Measurements from ENCODE around the gene TM4SF5. TPM values are rescaled to one million over a fixed set of nuclear protein-coding genes. Genes with fewer than 3 reads are reported as not detected.

TM4SF5 gene
- polyA plus RNA-seq, 1 donor from 2014 or later: not detected

DNA sequence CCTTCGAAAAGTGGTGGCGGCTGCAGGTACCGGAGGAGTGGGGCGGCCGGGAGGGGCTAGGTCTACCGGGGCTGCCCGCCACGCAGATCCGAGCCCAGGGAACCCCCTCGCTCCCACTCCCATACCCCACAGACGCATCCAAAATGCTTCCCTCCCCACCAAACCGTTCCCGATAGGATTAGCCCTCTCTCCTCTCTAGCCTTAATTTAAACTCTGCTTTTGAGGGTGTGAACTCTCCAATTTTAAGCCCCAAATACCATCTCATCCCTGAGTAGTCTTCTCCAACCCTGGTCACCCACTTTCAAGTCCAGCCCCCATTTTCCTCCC lies 31.7 kb upstream of the TM4SF5 start:
- Histone ChIP-seq H3K27ac (ENCODE audit: low read length) (no peak overlapping the region), H3K9ac (ENCODE audit: low read length) (no peak overlapping the region), H3K27me3 (ENCODE audit: insufficient read depth, low read depth, low read length) (peaks cover 71% of the 10 kb centered on the region), H3K9me3 (ENCODE audit: low read length) (no peaks in the 10 kb centered on the region), H4K20me1 (ENCODE audit: insufficient read depth) (no peaks in the 10 kb centered on the region), H3F3A (ENCODE audit: insufficient read depth, low read length, poor library complexity, severe bottlenecking) (no peaks in the 10 kb centered on the region), H2AFZ (ENCODE audit: low read depth, low read length) (no peak overlapping the region), H3K9me2 (ENCODE audit: insufficient read depth, low read length) (no peaks in the 10 kb centered on the region), H3K79me2 (replicated peaks; ENCODE audit: insufficient read depth, low read length) (no peaks in the 10 kb centered on the region), H3K36me3 (ENCODE audit: insufficient read depth, low read length) (no peaks in the 10 kb centered on the region), H3K4me3 (ENCODE audit: low read length) (no peak overlapping the region), H3K4me2 (ENCODE audit: low read length) (no peak overlapping the region)
- TF ChIP-seq POLR2AphosphoS5 (IDR thresholded peaks at IDR 0.05): no peak
- no peak for TF ChIP-seq MXI1 (conservative IDR thresholded peaks at IDR 0.05; ENCODE audit: poor library complexity, severe bottlenecking)
- no peak for TF ChIP-seq RAD21 (conservative IDR thresholded peaks at IDR 0.05)
- TF ChIP-seq EP300 (conservative IDR thresholded peaks at IDR 0.05; ENCODE audit: poor library complexity, severe bottlenecking): no peak
- no peak for TF ChIP-seq SMC3 (conservative IDR thresholded peaks at IDR 0.05; ENCODE audit: poor library complexity)
- TF ChIP-seq, protein P1, sequence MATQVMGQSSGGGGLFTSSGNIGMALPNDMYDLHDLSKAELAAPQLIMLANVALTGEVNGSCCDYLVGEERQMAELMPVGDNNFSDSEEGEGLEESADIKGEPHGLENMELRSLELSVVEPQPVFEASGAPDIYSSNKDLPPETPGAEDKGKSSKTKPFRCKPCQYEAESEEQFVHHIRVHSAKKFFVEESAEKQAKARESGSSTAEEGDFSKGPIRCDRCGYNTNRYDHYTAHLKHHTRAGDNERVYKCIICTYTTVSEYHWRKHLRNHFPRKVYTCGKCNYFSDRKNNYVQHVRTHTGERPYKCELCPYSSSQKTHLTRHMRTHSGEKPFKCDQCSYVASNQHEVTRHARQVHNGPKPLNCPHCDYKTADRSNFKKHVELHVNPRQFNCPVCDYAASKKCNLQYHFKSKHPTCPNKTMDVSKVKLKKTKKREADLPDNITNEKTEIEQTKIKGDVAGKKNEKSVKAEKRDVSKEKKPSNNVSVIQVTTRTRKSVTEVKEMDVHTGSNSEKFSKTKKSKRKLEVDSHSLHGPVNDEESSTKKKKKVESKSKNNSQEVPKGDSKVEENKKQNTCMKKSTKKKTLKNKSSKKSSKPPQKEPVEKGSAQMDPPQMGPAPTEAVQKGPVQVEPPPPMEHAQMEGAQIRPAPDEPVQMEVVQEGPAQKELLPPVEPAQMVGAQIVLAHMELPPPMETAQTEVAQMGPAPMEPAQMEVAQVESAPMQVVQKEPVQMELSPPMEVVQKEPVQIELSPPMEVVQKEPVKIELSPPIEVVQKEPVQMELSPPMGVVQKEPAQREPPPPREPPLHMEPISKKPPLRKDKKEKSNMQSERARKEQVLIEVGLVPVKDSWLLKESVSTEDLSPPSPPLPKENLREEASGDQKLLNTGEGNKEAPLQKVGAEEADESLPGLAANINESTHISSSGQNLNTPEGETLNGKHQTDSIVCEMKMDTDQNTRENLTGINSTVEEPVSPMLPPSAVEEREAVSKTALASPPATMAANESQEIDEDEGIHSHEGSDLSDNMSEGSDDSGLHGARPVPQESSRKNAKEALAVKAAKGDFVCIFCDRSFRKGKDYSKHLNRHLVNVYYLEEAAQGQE (IDR thresholded peaks at IDR 0.05; ENCODE audit: borderline replicate concordance): no peak
- TF ChIP-seq, protein P2, sequence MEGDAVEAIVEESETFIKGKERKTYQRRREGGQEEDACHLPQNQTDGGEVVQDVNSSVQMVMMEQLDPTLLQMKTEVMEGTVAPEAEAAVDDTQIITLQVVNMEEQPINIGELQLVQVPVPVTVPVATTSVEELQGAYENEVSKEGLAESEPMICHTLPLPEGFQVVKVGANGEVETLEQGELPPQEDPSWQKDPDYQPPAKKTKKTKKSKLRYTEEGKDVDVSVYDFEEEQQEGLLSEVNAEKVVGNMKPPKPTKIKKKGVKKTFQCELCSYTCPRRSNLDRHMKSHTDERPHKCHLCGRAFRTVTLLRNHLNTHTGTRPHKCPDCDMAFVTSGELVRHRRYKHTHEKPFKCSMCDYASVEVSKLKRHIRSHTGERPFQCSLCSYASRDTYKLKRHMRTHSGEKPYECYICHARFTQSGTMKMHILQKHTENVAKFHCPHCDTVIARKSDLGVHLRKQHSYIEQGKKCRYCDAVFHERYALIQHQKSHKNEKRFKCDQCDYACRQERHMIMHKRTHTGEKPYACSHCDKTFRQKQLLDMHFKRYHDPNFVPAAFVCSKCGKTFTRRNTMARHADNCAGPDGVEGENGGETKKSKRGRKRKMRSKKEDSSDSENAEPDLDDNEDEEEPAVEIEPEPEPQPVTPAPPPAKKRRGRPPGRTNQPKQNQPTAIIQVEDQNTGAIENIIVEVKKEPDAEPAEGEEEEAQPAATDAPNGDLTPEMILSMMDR (IDR thresholded peaks at IDR 0.05; ENCODE audit: poor library complexity, severe bottlenecking): no peak

- Histone ChIP-seq H2AFZ (ENCODE audit: low read depth, low read length) (no peak overlapping the region), H3K9ac (ENCODE audit: low read length) (no peak overlapping the region), H3F3A (ENCODE audit: insufficient read depth, low read length, poor library complexity, severe bottlenecking) (no peaks in the 10 kb centered on the region), H4K20me1 (ENCODE audit: insufficient read depth) (no peaks in the 10 kb centered on the region), H3K27me3 (ENCODE audit: insufficient read depth, low read depth, low read length) (peaks cover 77% of the 10 kb centered on the region), H3K79me2 (replicated peaks; ENCODE audit: insufficient read depth, low read length) (no peaks in the 10 kb centered on the region), H3K27ac (ENCODE audit: low read length) (no peak overlapping the region), H3K4me3 (ENCODE audit: low read length) (no peak overlapping the region), H3K9me3 (ENCODE audit: low read length) (no peaks in the 10 kb centered on the region), H3K4me2 (ENCODE audit: low read length) (no peak overlapping the region), H3K36me3 (ENCODE audit: insufficient read depth, low read length) (no peaks in the 10 kb centered on the region), H3K9me2 (ENCODE audit: insufficient read depth, low read length) (no peaks in the 10 kb centered on the region)
- no peak for TF ChIP-seq RAD21 (conservative IDR thresholded peaks at IDR 0.05)
- TF ChIP-seq MXI1 (conservative IDR thresholded peaks at IDR 0.05; ENCODE audit: poor library complexity, severe bottlenecking): no peak
- no peak for TF ChIP-seq EP300 (conservative IDR thresholded peaks at IDR 0.05; ENCODE audit: poor library complexity, severe bottlenecking)
- no peak for TF ChIP-seq SMC3 (conservative IDR thresholded peaks at IDR 0.05; ENCODE audit: poor library complexity)
- no peak for TF ChIP-seq POLR2AphosphoS5 (IDR thresholded peaks at IDR 0.05)
- TF ChIP-seq, protein P1 (IDR thresholded peaks at IDR 0.05; ENCODE audit: borderline replicate concordance): no peak
- no peak for TF ChIP-seq TAF1 (IDR thresholded peaks at IDR 0.05; ENCODE audit: low read depth)
- no peak for TF ChIP-seq EZH2 (IDR thresholded peaks at IDR 0.05; ENCODE audit: borderline replicate concordance, insufficient read depth, low read length, poor library complexity, severe bottlenecking)
- TF ChIP-seq, protein P2 (IDR thresholded peaks at IDR 0.05; ENCODE audit: poor library complexity, severe bottlenecking): no peak
These were observed 31.1 kb upstream of the TM4SF5 start for GRCh38 chr17:4740584-4740983.
